ENCODE measurements around the gene GSDMA.

The GSDMA gene

GRCh38 chr17:39963829-39964228 is 1.0 kb downstream of the GSDMA start:
- DNase-seq: no peak

GRCh38 chr17:39965017-39965699 is 2.4 kb downstream of the GSDMA start:
- no peak for DNase-seq

- DNase-seq: no peak
Observed at GRCh38 chr17:39966771-39967170, 4.0 kb downstream of the GSDMA start.

- no peak for DNase-seq
Observed at GRCh38 chr17:39968761-39969160, 6.0 kb downstream of the GSDMA start.

GRCh38 chr17:39969375-39969774 is 6.6 kb downstream of the GSDMA start:
- no peak for DNase-seq

- DNase-seq: no peak
Observed at GRCh38 chr17:39970157-39970692, 7.4 kb downstream of the GSDMA start.

- DNase-seq: no peak
Observed at GRCh38 chr17:39971076-39971603, 8.3 kb downstream of the GSDMA start.

GRCh38 chr17:39972271-39972670 is 9.5 kb downstream of the GSDMA start:
- DNase-seq: peak; percentile 35

GRCh38 chr17:39973496-39973895 is 10.7 kb downstream of the GSDMA start:
- no peak for DNase-seq

GRCh38 chr17:39974433-39974832 is 11.6 kb downstream of the GSDMA start:
- no peak for DNase-seq

GRCh38 chr17:39975801-39976200 is 13.0 kb downstream of the GSDMA start:
- no peak for DNase-seq

GRCh38 chr17:39979016-39979670 is 16.3 kb downstream of the GSDMA start:
- peak; percentile 89 for DNase-seq

GRCh38 chr17:39979893-39980350 is 17.1 kb downstream of the GSDMA start:
- peak; percentile 24 for DNase-seq

- DNase-seq: peak; percentile 100
Observed at GRCh38 chr17:39980351-39981206, 17.8 kb downstream of the GSDMA start, which contains the start of gene PSMD3. Gene PSMD3, plus strand, starts transcription at chr17:39980807. Its CDS starts 164 bp downstream, at chr17:39980971.

- DNase-seq: no peak
Observed at GRCh38 chr17:39981207-39981741, 18.5 kb downstream of the GSDMA start.

GRCh38 chr17:39981766-39982375 is 19.1 kb downstream of the GSDMA start:
- no peak for DNase-seq

GRCh38 chr17:39988206-39988810 is 25.5 kb downstream of the GSDMA start:
- DNase-seq: no peak

GRCh38 chr17:39994448-39994847 is 31.6 kb downstream of the GSDMA start:
- no peak for DNase-seq

- no peak for DNase-seq
Observed at GRCh38 chr17:39995438-39995837, 32.6 kb downstream of the GSDMA start.

GRCh38 chr17:39996162-39996561 is 33.4 kb downstream of the GSDMA start:
- no peak for DNase-seq

GRCh38 chr17:39996800-39997199 is 34.0 kb downstream of the GSDMA start:
- DNase-seq: no peak
